HG02943 (cell line): Measurements from ENCODE around the gene NPNT.

Source experiments
- ATAC-seq: cut with Tn5 transposase; IDR thresholded peaks from one replicate; pipeline ENCODE4 v1.9.1; 2021; ENCODE audit warnings: mild to moderate bottlenecking, low read depth, moderate library complexity; ENCODE audit not compliant: unreplicated experiment

NPNT gene

DNA sequence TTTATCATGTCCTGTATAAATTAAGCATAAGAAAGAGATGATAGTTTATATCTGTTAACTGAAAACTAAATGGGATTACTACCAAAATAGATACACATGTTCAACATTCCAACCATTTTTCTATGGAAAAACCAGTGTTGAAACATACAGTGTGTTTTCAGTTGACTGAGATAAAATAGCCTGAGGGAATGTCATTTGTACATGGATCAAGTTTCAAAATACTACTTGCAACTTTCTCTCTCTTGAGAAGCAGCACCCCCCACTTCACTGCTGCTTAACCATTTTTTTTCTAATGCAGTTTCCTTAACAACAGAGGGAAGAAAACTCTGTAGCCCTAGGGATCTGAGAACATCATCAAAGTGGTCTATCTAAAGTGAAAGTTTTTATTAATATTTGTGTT lies 70.8 kb downstream of the NPNT start:
- no peak for ATAC-seq

DNA sequence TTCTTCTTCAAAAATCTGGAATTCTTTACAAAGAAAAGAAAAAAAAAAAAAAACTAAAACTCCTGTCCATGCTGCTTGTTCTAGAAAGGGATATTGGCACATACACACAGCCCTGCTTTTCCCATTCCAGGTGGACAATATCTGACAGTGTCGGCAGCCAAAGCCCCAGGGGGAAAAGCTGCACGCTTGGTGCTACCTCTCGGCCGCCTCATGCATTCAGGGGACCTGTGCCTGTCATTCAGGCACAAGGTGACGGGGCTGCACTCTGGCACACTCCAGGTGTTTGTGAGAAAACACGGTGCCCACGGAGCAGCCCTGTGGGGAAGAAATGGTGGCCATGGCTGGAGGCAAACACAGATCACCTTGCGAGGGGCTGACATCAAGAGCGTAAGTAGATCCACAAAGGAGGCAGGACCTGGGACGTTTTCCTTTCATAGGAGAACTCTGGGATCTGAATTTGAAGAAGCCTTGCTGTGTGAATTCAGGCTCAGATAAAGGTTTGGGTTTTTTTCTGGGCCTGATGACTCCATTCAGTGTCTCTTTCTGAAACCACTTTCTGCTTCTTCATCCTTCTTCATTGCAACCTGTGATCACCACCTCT lies 71.9 kb downstream of the NPNT start:
- no peak for ATAC-seq

DNA sequence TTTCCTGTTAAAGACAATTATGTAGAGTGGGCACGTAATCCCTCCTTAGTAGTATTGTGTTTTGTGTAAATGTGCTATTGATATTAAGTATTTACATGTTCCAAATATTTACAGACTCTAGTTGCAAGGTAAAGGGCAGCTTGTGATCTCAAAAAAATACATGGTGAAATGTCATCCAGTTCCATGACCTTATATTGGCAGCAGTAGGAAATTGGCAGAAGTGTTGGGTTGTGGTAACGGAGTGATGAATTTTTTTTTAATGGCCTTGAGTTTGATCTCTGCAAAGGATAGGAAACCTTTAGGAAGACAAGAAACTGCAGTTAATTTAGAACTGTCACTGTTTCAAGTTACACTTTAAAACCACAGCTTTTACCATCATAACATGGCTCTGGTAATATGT lies 74.3 kb downstream of the NPNT start:
- ATAC-seq = no peak

DNA sequence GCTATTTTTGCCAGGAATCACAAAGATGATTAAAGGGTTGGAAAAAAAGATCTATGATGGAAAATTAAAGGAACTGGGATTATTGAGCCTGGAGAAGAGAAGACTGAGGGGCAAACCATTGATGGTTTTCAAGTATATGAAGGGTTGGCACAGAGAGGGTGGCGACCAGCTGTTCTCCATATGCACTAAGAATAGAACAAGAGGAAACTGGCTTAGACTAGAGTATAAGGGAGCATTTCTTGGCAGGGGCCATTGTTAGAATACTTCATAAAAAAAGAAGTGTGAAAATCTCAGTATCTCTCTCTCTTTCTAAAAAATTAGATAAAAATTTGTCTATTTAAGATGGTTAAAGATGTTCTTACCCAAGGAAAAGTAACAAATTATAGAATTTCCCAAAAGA lies 75.1 kb downstream of the NPNT start:
- ATAC-seq = no peak

DNA sequence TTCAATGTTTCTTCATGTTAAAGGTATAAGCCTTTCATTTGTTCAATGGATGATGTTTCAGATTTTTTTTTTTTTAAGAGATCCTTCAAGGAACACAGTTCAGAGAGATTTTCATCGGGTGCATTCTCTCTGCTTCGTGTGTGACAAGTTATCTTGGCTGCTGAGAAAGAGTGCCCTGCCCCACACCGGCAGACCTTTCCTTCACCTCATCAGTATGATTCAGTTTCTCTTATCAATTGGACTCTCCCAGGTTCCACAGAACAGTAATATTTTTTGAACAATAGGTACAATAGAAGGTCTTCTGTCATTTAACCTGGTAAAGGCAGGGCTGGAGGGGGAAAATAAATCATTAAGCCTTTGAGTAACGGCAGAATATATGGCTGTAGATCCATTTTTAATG lies 75.8 kb downstream of the NPNT start:
- ATAC-seq = no peak

DNA sequence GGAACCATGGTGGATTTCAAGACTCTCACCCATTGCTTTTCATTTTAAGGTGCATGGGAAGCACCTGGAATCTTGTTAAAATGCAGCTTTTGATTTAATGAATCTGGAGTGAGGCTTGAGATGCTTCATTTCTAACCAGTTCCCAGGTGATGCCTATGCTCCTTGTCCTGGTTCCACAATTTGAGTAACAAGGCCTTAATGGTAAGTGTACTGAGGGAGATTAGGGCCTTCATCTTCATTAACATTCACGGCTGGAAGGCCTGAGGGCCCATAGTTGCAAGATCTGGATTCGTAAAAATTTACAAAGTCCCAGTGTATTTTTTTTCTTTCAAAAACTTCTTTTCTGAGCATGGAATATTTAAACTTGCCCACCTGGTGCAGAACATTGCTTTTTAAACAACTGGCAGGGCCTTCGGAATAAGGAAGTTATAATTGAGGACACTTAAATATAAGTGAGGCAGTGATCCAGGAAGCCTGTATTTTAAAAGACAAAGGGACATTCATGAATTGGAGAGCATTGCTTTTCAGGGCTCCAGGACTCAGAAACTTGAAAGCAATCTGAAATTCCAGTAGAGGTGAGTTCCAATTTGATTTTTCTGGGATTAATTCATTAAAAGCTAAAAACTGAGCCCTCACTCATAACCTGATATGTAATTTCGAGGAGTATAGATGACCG lies 77.8 kb downstream of the NPNT start:
- ATAC-seq = no peak

DNA sequence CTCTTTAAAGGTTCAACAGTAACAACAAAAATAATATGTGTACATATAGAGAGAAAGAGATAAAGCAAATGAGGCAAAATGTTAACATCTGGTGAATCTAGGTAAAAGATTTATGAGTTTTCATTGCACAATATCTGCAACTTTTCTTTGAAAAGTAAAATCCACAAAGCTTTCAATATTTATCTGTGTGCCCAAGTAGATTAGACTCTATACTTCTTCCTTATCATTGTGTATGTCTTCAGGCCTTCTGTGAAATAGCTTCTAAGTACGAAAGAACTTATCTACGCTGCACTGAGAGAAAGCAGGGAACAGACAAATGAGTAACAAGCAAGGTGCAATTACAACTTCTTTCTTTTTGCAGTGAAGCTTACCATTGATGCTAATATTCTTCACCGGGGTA lies 81.6 kb downstream of the NPNT start:
- no peak for ATAC-seq

DNA sequence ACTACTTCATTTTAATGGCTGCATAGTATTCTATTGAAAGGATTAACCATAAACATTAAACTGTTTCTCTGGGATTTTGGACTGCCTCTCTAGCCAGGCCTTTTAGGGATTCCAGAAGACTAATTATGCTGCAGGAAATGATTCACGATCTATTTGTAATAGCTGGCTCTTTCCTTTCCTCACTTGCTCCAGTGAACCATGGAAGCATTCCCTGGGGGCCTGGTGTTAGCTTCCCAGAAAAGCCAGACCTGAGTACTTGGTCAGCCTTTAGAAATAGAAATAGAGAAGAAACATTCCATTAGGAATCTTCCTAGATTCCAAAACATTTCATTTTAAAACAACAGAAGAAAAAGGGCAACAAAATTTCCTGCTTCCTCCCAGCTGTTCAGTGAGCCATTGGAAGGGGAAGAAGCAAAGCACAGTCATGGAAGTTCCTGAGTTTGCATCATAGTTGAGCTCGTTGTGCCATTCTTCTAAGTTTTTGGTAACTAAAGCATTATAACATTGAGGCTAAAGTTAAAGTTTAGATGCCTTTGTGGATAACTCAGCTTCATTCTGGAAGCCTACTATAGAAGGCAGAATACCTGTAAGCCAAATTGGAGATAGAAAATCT lies 83.5 kb downstream of the NPNT start:
- no peak for ATAC-seq

DNA sequence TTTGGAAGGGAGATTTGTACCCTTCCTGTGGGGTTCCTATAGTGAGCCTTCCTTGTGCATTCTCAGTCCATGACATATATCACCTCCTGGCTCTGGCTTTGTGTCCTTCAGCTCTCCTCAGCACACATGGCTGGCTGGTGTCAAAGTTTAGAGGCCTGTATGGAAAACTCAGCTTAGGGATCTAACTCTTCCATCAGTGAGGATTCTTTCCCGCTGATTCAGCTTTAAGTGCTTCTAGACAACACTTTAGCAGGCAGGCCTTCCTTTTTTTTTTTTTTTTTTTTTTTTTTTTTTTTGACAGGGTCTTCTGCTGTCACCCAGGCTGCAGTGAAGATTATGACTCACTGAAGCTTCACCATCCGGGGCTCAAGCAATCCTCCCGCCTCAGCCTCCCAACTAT lies 84.2 kb downstream of the NPNT start:
- no peak for ATAC-seq

DNA sequence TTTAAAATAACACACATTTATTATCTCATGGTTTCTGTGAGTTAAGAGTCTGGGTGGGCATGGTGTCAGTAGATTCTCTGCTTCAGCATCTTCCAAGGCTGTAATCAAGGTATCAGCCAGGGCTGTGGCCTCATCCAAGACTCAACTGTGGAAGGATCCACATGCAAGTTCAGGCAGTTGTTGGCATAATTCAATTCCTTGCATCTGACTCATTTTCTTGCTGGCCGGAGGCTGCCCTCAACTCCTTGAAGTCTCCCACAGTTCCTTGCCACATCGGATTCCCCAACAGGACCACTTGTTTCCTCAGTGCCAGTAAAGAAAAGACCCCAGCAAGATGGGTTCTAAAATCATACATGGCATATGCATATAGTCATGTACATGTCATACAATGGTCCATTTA lies 93.4 kb downstream of the NPNT start:
- no peak for ATAC-seq

DNA sequence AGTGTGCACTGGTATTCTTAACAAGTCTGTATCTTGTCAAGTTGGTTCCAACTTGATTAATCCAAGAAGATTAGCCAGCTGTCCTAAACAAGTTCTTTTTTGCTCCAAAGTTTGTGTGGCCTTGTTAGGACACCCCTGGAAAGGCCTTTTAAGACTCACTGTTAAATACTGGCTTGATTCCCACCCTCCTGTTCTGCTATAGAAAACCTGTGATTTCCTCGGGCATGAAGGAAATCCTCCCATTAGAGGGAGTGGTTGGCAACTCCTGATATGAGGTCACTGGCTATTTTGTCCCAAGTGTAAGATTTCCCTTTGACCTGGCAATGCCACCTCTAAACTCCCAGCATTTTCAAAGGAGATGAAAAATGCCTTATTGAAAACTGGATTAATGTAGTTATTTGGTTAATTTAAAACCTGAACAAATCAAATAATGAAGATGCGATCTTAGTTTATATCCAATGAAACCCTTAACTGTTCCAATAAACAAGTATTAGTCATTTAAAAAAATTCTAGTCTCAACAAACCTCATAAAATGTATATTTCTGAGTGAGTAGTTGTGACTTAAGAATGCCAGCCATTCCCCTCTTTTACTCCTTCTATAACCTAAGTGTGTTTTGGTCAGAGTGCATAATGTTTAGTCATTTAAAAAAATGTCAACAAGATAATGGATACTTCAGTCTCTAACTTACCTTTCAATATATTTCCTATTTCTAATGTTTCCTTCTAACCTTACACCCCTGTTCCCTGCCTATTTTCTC lies 94.4 kb downstream of the NPNT start:
- no peak for ATAC-seq

DNA sequence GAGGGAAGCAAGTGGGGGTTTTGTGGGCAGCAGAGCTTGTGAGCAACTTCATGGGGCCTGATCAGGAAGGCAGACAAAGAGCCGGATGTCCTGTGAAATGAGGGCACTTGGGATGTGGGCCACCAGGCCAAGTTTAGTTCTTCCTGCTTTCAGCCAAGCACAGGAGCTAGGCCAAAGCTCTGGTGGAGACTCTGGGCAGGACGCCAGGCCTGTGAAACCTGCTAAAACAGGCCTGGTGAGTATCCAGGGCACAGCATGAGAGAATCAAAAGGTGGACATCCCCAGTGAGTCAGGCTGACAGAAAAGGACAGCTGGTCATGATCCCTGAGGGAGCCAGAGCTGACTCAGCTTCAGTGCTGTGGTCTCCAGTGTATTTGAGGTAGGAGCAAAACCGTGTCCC lies 95.7 kb downstream of the NPNT start:
- ATAC-seq = no peak

DNA sequence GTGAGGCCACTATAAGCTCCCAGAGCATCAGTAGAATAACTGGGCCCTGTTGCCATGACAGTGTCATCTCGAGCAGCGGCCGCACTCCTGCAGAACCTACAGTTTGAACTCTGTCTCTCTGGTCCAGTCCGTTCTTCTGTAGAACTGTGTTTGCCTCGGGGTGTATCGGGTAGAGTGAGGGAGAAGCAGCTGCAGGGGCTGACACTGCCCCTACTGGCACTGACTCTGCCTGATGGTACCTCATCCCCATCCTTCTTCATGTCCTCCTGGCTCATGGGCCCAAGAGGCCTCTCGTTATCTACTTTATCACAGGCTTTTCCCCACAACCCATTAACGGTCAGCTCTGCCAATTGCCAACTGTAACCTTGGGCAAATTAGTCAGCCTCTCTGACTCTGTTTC lies 96.5 kb downstream of the NPNT start:
- no peak for ATAC-seq

DNA sequence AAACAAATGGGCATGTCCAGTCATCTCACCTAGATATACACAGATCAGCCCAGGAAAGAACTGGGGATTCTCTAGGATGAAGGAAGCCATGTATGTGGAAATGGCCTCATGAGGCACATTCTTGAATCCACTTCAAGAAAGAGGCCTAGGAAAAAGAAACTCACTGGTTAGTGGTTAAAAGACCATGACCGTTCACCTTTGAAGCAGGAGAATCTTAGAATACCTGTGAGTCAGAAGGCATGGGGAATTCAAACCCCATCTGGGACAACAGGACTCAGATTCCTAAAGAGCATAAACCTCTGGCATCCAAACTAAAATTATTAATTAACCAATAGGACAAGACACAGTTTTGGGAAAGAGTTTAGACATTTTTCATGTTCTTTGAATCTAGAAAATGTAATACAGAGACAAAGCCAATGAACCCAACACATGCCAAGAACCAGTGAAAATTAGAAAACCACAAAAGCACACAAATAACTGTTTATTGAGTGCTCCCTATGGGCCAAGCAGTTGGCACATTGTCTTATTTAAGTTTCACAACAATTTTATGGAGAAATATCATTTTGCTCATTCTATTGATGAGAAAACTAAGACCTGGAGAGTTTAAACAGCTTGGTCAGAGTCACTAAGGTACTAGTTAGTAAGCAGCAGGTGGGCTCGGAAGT lies 97.5 kb downstream of the NPNT start:
- ATAC-seq = no peak

DNA sequence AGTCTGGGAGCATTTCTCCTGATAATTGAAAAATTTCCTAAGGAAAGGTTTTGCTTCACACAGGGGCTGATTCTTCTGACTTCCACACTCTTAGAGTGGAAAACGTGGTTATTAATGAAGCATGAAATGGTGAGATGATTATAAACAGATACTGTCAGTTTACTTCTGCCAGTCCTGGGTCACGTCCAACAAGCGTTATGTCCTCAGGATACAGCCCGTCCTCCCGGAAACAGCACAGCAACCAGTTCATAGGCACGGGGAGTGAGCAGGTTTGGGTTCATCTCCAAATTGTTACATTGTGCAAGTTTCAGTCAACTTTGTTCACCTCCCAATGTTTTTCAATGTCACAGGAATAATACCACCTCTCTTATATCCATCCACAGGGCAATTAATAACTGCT lies 98.8 kb downstream of the NPNT start:
- no peak for ATAC-seq

DNA sequence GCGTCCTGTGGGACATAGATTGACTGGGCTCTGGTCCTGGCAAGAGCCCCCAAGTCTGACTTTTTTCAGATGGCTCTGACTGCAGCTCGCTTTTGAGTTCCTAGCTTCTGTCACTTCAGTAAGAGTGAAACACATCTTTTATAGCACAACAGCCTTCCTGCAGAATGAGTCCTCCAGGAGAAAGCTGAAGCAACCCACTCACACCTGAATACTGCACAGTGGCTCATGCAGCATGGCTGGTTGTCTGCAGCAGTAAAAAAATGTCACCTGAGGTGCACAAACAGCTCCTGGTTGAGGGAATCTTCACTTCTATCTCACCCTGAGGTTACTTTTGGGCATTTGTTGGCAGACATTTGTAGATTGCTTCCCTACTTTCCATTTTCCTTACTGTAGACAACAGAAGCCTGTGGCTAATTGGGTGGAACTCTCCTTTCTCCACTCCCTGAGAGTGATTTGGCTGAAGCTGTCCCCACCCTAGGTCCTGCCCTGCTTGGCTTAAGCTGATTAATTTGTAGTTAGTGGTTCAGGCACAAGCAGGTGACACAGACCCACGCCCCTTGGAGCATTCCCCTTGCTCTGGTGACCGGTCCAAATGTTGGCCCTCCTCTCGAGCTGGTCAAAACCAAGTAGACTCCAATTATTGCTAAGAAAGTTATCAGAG lies 99.7 kb downstream of the NPNT start:
- ATAC-seq = no peak

DNA sequence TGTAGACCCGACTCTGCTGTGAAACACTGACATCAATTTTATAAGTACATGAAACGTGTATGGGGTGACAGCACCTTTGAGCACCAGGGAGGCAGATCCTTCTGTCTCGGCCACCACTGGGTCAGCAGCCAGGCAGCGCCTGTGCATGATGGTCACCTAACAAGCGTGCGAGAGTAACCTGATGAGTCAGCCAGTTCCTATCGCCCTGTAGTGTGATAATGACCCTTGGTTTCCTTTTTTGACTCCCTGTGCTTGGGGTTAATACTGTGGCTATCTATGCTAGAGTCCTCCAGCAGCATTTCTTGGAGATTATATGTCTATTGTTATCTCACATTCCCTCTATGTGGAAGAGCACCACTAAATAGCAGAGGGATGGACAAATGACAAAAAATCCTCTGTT lies 101.6 kb downstream of the NPNT start:
- ATAC-seq = no peak

DNA sequence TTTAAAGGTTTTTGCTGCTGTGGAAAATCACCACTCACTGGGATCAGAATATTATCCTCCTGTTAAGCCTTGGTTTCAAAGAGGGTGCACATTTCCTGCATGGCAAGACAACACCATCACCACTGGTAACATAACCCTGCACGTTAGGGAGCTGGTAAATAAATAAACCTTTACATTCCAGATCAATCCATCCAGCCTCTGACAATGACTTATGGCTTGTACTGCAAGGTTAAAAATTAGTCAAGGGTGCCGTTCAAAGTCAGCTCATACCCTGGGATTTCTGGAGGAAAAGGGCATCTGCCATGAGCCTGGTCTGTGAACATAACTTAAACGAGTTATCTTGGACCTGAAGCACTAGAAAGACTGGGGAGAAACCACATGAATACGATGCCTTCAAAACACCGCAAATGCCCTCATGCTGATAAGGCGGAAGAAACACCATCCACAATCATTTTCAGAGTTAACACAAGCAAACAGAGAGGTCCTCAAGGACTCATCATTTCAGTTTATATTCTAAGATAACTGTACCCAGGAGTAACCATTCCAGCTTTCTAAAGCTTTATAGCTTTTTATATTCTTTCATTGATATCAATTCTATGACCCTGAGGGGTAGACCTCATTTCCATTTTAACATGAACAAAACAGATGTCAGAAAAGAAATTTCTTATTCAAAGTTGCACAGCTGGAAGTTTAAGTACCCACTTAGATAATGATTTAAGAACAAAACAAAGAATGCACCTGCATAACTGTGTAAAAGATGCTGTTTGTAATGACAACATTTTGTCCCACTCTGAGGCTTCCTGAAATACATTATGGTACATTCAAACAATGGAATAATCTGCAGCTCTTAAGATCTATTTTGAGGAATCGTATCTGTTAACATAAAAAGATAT lies 103.1 kb downstream of the NPNT start:
- no peak for ATAC-seq

DNA sequence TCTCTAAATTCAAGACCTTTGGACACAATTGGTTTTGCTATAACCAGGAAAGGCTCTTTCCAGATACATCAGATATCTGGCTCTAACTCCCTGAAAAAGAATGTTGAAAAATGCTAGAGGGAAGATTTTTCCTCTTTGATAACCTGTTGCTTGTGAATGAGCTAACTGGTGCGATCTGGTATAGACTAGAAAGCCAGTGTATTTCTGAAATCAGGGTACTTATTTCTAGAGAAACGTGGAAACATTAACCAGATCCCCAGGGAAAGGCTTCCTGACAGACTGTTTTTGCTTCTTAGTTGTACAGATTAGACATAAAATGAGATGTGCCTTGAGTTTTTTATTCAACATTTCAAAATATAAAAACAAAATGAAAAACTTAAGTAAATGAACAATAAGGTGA lies 107.7 kb downstream of the NPNT start:
- no peak for ATAC-seq

DNA sequence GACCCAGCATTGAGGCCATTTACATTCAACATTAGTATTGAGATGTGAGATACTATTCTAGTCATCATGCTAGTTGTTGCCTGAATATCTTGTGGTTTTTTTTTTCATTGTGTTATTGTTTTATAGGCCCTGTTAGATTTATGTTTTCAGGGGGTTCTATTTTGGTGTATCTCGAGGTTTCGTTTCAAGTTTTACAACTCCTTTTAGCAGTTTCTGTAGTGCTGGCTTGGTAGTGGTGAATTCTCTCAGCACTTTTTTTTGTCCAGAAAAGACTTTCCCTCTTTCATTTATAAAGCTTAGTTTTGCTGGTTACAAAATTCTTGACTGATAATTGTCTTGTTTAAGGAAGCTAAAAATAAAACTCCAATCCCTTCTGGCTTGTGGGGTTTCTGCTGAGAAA lies 115.5 kb downstream of the NPNT start:
- no peak for ATAC-seq
